ENCODE results near the gene PRKAR1A.

Gene PRKAR1A

DNA sequence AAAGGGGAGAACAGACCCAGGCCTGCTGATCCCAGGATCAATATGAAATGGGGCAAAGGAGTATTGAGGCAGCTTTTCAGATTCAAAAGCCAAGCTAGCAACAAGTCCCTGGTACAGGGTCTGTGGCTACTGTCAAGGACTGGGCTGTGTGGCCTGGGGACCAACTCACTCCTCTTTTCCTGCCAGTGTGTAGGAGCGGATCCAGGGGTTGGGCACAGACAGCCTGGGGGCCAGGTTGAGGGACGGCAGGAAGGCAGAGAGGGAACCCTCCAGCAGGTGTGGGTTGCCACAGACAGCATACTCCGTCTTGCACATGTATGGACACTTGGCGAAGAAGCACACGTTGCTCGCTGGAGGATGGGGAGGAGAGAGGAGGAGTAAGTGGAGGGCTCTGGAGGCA is 29.6 kb downstream of the PRKAR1A start:
- no peak for DNase-seq

DNA sequence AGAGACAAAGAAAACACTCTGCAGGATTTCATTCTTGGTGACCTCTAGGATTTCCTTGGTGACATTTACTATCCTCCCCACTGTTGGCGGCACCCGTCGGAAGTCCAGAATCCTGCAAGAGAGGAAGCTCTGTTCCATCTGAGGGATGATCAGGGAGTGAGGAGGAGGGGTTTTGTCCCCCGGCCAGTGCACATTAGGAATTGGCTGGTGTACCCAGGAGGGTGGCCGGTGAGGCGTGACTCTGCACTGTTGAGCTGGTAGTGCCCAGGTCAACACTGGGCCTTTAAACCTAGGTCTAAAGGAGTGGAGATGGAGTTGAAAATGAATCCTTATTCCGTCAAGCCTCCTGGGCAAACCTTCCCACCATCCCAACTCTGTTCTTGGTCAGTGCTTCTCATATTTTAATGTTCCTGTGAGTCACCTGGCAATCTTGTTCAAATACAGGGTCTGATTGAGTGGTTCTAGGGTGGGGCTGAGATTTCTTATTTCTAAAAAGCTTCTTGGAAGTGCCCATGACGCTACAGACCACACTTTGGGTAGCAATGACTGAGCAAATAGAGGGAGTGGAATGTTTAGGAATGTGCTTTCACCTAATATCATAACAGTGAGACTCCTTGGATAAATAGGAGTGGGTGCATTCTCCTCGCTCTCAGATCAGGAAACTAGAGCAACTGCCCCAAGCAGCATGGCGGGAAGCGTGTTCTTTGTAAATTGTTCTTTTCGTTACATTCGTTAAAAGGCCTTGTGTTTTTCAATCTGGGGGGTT is 30.7 kb downstream of the PRKAR1A start:
- no peak for DNase-seq

DNA sequence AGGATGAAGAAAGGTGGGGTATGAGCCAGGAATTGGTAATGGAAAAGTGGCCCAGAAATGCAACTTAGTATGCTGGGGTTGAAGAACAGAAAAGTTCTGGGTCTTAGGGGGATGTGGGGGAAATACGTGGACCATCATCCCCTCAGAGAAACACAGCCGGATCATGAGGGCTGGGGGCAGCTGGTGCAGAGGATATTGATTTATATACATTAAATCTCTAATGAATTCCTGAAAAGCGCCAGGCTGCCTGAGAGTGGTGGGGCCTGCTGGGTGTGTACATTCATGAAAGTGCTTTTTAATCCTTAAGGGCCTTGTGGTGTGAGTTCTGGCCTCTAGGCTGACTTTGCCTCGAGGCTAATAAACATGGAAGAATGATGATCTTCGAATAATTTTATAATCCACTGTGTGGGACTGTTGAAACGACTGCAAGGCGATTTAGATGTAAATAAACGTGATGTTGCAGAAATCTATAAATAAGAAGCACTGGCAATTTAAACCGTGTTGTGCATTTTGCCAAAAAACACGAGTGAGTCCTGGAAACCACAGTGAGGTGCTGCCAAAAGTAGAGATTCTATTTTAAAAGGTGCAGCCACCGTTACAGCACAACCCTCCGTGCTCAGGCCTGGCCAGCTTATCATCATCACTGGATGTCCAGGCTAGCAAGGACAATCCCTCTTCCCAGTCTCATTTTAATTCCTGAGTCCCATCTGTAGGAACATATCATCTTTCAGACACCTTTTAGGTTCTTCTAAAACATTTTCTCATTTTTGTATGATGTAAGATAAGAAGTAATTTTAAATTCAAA is 32.1 kb downstream of the PRKAR1A start:
- DNase-seq: no peak

DNA sequence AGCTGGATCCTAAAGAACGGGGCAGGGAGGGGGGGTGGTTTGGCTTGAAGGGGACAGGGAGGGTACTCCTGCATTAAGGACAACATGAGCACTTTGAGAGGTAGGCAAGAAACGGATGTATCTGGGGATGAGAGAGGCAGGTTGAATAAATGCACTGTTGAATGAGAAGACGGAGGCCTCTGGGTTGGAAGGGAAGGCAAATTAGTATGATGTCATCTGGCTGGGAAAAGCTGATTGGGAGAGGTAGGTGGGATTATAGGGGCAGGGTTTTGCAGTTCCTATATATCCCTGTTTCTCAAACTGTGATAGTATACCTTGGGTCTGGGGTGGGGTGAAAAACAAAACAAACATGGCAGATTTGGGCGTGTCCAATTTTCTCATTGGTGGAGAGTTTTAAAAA is 44.3 kb downstream of the PRKAR1A start:
- DNase-seq: no peak

DNA sequence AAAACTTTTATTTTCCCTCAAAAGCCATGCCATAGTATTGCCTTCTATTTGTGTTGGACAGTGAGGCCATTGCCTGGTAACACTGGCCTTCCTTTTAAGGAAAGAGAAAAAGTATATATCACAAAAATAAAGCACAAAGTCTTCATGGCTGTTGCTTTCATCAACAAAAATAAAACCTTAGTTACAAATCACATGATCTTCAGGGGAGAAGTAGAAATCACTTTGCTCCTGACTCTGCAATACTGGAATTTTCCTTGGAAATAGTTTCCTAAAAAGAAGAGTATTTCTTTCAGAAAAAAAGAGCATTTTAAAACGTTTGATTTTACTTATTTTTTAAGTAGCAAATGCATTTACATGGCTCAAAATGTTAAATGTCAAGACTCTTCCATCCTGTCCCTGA is 47.1 kb downstream of the PRKAR1A start:
- DNase-seq: no peak

DNA sequence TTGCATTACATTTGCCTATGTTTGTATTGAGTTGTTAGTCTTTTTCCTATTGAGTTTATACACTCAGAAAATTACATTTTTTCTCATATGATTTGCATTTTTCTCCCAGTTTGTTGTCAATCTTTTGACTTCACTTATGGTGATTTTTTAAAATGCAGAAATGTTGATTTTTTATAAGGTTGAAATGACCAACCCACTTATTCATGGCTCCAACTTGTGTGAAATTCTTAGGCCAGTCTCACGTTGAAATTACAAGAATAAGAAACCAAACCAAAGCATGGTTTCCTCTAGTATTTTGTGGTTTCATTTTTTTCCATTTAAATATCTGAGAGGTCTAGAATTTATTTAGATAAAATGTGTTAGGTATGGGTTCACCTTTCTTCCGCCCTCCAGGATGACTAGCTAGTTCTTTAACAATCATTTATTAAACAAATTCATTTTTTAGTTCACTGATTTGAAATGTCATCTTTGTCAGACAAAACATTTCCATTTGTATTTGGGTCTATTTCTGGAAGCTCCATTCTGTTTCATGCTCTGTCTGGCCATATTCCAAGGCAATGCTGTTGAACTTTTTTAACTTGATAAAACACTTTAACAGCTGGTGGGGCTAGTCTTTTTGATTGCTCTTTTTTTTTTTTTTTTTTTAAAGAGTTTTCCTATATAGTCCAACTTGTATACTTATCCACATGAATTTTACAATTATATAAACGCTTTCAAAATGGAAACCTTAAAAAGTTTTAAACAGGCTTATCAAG is 48.9 kb downstream of the PRKAR1A start:
- DNase-seq: no peak

DNA sequence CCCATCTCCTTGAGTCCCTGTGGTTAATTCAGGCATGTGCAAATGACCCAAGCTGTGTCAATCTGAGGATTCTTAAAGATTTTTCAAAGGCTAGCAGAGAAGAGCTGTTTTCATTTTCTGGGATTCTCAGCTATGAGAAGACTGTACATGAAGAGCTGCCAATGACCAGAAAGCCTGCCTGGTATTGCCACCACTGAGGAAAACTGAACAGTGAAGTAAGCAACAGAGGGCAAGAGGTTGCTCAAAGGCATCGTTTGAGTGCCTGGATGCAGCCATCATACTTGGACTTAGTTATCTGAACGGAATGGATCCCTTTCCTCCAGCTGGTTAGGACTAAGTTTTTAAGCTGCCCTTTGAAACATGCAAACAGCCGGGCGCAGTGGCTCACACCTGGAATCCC is 50.5 kb downstream of the PRKAR1A start:
- no peak for DNase-seq

DNA sequence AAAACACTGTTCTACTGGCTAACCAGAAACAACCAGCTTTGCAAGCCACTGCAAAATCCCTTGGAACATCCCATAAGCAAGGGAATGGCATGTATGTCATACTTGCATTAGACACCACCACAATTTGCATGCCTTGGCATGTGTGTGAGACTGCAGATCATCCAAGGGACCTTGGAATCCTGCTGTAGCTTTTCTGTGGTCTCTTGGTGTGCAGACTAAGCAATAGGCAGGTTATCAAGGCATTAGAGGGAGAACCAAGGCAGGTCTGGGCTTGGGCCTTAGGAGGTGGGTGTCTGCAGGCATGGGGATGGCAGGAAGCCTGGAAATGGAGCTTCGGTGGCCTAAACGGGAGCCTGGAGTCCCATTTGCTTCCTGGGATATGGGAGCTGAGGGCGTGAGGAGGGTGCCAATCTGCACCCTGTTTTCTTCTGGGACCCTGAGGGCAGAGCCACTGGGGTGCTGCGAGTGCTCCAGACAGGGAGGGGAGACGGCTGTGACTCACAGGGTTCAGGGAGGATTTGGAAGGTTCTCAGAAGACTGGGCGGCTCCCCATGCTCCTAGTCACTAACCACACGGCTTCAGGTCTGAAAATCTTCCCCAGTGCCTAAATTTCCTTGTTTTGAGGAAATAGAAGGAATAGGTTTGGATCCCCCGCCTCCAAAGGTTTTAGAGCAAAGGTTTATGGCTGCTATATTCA is 52.3 kb downstream of the PRKAR1A start:
- no peak for DNase-seq

DNA sequence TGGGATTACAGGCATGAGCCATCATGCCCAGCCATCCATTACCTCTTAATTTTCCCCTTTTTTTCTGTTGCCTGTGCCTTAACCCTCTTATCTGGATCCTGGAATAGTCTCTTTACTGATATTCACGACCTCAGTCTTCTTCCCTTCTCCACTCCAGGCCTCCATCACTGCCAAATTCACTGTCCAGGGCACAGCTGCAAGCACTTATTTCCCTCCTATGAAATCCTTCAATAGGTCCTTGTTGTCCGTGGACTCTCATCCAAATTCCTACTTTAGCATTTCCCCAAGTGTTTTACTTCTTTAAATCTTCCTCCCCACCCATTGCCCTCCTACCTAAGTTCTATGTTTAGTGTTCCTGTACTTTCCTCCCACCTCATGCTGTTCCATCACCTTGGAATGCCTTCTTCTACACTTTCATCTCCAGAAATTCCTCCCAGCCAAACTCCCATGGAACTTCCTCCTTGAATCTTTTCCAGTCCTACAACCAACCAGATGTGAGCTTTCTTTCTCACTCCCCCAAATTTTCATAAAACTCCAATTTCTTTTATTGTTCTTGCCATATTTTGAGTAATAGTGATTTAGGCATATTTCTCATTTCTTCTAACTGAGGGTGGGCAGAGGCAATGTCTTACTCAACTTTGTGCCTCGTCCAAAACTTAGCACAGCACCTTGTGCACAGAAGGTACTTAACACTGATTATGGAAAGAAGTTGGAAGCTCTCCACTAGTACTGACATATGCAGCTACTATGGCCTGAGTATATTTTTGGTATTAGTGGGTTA is 53.6 kb downstream of the PRKAR1A start:
- DNase-seq: no peak

DNA sequence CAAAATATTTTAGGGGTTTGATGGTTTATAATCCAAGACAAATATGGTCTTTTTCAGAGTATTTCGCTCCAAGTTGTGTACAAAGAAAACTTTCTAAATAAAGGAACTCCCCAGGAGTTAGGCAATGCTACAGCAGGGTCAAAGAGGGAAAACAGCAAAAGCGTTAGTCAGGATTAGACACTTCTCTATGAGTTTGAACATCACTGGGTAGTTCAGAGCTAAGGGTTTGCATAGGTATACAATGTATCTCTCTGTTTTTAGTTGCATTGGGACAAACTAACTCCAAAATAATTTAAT is 54.2 kb downstream of the PRKAR1A start:
- DNase-seq: no peak

DNA sequence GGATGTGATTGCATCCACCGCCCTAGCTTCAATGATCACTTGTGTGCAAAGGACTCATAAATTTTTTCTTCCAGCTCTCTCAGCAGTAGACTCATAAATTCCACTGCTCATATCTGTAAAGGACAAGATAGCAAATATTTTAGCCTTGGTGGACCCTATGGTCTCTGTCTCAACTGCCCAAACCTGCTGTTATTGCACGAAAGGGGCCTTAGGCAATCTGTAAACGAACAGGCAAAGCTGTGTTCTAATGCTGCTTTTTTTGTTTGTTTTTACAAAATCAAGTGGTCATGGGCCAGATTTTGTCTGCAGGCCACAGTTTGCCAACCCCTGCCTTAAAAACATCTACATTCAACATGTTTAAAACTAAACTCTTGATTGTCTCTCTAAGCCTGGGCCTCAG is 54.8 kb downstream of the PRKAR1A start:
- no peak for DNase-seq

DNA sequence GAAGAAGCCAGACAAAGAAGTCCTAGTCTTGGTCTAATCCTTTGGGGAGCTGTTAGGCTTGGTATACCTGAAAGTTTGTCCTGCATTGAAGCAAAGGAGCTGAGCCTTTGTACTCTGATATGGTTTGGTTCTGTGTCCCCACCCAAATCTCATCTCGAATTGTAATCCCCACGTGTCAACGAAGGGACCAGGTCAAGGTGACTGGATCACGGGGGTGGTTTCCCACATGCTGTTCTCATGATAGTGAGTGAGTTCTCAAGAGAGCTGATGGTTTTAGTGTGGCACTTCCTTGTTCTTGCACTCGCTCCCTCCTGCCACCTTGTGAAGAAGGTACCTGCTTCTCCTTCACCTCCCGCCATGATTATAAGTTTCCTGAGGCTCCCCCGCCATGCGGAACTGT is 55.4 kb downstream of the PRKAR1A start:
- DNase-seq: no peak

DNA sequence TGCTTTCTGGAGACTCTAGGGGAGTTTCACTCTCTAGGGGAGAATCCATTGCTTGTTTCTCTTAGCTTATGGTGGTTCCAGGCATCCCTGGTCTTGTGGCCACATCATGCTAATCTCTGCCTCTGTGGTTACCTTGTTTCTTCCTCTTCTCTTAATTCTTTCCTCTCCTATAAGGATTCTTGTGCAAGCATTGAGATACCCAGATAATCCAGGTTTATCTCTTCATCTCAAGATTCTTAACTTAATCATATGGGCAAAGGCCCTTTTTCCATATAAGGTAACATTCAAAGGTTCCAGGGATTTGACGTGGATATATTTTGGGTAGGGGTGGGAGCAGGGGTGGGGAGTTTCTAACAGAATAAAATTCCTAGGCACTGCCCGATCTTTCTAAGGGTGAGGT is 56.4 kb downstream of the PRKAR1A start:
- no peak for DNase-seq

DNA sequence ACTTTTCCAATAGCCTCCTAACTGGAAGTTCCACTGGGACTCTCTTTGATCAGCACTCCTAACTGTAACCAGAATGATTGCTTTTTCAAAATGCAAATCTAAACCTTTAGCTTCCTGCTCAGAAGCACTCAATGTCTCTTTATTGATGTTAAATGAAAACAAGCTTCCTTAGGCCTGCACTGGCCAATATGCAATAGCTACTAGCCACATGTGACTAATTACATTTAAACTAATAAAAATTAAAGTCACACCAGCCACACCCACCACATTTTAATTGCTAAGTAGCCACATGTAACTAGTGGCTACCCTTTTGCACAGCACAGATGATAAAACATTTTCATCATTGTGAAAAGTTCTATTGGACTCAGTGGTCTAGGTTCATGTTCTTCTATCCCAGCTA is 57.1 kb downstream of the PRKAR1A start:
- no peak for DNase-seq

DNA sequence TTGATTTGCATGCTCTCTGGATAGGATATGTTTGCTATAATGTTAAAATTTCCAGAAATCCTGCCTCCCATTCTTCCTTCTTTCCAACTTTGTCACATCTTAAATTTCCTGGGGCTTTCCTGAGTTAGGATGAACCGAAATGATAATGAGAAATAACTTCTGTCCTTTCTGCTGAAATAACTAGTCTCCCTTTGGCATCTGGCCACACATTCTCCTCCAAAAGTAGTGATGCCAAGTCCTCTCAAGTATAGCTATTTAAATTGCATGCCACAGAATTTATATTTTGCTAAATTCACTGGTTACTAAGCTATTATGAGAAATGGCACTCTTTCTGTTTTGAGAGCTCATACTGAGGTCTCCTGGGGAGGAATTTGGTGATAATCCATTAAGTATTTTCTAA is 58.3 kb downstream of the PRKAR1A start:
- DNase-seq: no peak

DNA sequence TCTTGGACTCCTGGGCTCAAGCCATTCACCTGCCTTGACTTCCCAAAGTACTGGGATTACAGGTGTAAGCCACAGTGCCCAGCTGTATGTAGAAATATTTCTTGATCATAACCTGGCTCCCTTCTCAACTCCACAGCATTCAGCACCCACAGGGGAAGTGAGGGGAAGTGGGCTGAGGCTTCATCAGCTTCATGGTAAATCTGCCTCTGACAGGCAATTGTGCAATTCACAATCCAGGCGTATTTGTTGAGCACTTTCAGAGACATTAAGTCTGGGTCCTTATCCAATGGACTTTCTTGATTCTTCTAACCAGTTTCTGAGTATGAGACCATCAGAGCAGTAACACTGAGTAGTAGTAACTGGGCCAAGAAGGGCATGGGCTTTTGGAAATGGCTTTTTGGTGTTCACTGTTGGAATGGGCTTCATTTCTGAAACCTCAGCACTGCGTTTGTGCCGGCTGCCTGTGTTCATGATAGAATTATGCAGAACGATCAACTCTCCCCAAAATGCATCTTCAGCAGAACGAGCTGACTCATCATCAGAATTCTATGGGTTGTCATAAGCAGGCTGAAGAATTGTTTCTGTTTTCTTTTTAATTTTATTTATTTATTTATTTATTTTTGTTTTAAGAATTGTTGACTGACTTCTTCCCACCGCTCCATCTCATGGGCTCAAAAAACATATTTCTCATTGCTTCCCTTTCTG is 60.1 kb downstream of the PRKAR1A start:
- DNase-seq: no peak

DNA sequence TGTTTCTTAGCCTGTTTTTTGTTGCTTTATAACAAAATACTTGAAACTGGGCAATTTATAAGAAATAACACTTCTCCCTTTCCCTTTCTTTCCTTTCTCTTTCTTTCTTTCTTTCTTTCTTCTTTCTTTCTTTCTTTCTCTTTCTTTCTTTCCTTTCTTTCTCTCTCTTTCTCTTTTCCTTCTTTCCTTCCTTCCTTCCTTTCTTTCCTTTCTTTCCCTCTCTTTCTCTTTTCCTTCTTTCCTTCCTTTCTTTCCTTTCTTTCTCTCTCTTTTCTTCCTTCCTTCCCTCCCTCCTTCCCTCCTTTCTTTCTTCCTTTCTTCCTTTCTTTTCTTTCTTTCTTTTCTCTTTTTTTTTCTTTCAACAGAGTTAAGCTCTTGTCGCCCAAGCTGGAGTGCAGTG is 61.1 kb downstream of the PRKAR1A start:
- DNase-seq: no peak

DNA sequence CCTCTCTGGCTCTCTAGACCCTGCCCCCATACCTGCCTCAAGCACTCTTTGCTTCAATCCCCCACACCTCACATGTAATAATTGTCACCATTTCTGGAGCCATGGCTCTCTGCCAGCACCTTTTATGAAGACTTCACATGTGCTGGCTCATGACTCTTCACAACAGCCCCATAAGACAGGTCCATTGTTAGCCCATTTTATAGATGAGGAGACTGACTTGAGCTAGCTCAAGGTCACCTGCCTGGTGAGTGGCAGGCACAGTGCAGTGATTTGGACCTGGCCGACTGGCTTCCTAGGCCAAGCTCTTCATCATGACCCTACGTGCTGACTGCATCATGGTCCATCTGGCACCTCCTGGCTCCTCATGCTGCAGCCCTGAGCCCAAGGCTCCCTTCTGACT is 63.9 kb downstream of the PRKAR1A start:
- DNase-seq: no peak

DNA sequence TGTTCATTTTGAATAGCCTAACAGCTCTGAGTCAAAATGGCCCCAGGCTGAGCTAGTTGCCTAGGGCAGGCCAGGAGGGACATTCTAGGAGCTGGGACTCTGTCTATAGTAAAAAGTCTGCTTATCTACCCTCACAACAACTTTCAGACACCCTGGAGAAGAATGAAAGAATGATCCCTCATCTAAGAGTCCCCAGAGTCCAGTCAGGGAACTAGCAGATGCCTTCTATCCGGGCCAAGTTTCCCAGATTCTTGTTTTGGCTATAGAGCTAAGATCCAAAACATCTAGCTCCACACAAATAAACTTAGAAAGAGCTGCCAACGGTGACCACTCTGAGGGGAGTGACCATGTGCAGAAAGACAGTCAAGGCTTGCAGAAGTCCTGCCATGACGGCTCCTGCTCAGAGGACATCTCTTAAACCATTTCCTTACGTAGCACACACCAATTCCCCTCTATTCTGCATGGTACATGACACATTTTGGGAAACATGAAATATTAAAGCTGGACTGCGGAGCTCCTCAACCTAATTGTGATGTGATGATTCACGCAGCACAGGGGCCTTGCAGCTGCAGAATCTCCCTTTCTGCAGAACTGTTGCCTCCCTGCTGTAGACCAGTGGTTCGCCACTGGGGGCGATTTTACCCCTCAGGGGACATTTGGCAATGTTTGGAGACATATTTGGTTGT is 64.7 kb downstream of the PRKAR1A start:
- DNase-seq: no peak

DNA sequence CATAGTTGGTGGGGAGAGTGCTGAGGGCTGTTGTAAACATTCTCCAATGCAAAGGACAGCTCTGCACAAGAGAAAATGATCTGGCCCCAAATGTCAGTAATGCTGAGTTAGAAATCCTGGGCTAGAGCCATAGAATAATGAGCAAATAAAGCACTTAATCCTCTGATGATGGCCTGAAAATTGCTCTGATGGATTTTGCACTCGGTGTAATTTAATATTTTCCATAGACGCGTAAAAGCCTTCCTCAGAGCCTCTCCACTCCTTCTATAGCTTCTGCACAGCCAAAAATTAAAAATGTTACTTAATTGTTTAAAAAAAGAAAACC is 65.2 kb downstream of the PRKAR1A start:
- no peak for DNase-seq
